ENCODE data around the gene TEX19.
"Not testable (repeated sequence)": the region's sequence is repeated elsewhere in the genome, so short reads cannot be mapped to it uniquely, and the experiment has no call there.

DNA sequence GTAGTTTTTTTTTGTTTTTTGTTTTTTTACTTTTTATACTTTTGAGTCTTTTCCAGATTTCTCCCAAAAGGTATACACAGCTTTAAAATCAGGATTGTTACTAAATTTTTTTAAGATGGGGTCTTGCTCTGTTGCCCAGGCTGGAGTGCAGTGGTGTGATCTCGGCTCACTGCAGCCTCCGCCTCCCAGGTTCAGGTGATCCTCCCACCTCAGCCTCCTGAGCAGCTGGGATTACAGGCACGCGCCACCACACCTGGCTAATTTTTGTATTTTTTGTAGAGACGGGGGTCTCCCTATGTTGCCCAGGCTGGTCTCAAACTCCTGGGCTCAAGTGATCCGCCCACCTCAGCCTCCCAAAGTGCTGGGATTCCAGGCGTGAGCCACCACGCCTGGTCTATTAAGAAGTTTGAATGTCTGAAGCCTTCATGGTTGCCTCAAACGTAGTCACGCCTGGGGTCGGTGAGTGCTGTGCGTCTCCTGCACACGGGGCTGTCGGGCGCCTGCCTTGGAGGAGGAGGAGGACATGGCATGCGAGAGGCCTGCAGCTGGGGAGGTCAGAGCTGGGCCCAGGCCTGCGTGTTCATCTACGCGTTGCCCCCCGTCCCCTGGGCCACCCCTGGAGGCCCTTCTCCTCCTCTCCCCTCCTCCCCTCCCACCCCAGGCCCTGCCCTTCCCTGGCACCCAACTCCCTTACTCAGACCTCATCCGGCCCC is 23.3 kb downstream of the TEX19 start:
- not testable (repeated sequence) for TF ChIP-seq SNAI2 (CRISPR knock-in tag; IDR thresholded peaks at IDR 0.05); TCF4 (CRISPR knock-in tag; IDR thresholded peaks at IDR 0.05; ENCODE audit: borderline replicate concordance); CREB5 (CRISPR knock-in tag; IDR thresholded peaks at IDR 0.05; ENCODE audit: low read depth); PATZ1 (CRISPR knock-in tag; IDR thresholded peaks at IDR 0.05; ENCODE audit: borderline replicate concordance); OSR1 (CRISPR knock-in tag; IDR thresholded peaks at IDR 0.05); ZNF70 (CRISPR knock-in tag; IDR thresholded peaks at IDR 0.05); BACH2 (CRISPR knock-in tag; IDR thresholded peaks at IDR 0.05; ENCODE audit: borderline replicate concordance)

Measured in SK-N-SH treated with all-trans-retinoic acid at 6 μM for 48 hours (cell line).